Activated CD8-positive, alpha-beta memory T cell treated with anti-CD3 and anti-CD28 coated beads, Interleukin-2, amount 10 ng/mL, durations not matched to agents 7 days and 5 days (primary cell): ENCODE data around the gene PCDHGA3. TPM values are rescaled to one million over a fixed set of nuclear protein-coding genes. Genes with fewer than 3 reads are reported as not detected.
"Not testable (repeated sequence)": the region's sequence is repeated elsewhere in the genome, so short reads cannot be mapped to it uniquely, and the experiment has no call there.

ENCODE experiments used
- ATAC-seq: fragments of 150-1000 bp; cut with Tn5 transposase; one replicate; pipeline ENCODE4 v1.10.0; 2021; ENCODE audit warnings: moderate library complexity
- CTCF ChIA-PET: fragments of 350-600 bp; sonication (Branson Sonifier 250); formaldehyde crosslinking; loops from one replicate; lab custom pipeline; 2021; ENCODE audit warnings: antibody characterized with exemption; lab: Charles Lee
- DNase-seq: peaks from one replicate; pipeline ENCODE4 v3.0.0-alpha.2; 2020
- H3K27ac Mint-ChIP-seq: one replicate; pipeline ENCODE4 v1.8.0; 2021; ENCODE audit warnings: mild to moderate bottlenecking, mixed read lengths
- H3K27me3 Mint-ChIP-seq: one replicate; pipeline ENCODE4 v1.8.0; 2021; ENCODE audit warnings: mixed read lengths
- H3K36me3 Mint-ChIP-seq: one replicate; pipeline ENCODE4 v1.8.0; 2021; ENCODE audit warnings: mild to moderate bottlenecking, mixed read lengths
- H3K4me1 Mint-ChIP-seq: one replicate; pipeline ENCODE4 v1.8.0; 2021; ENCODE audit warnings: mixed read lengths
- H3K4me3 Mint-ChIP-seq: one replicate; pipeline ENCODE4 v1.8.0; 2021; ENCODE audit warnings: mild to moderate bottlenecking, moderate library complexity, mixed read lengths
- H3K9me3 Mint-ChIP-seq: one replicate; pipeline ENCODE4 v1.8.0; 2022; ENCODE audit warnings: low read depth, mixed read lengths
- total RNA-seq, 2 experiments: library from RNA; stranded (reverse); gene quantifications; one replicate each; pipeline ENCODE4 v1.2.3, GENCODE V29; 2021

The PCDHGA3 gene
- total RNA-seq, 2 experiments from 2014 or later = 0.15 TPM; not detected in 1

- H3K9me3 Mint-ChIP-seq = peaks cover 24% of the 10 kb centered on the region
These were observed 30.2 kb downstream of the PCDHGA3 start, which contains the start of gene PCDHGA6 for GRCh38 chr5:141373673-141374317. Gene PCDHGA6 (plus strand): TSS chr5:141373891. CDS start chr5:141374084, 193 bp downstream.

GRCh38 chr5:141374627-141375026, 31.0 kb downstream of the PCDHGA3 start:
- H3K36me3 Mint-ChIP-seq = no peaks in the 10 kb centered on the region
- H3K4me1 Mint-ChIP-seq = peaks cover 2% of the 10 kb centered on the region
- H3K4me3 Mint-ChIP-seq = no peak overlapping the region
- DNase-seq (no peak), ATAC-seq (no peak)
- peaks cover 25% of the 10 kb centered on the region for H3K9me3 Mint-ChIP-seq
- CTCF ChIA-PET = interaction anchor here (1.7 kb wide), 1 partner anchor 55 kb away, joined by 4 read pairs; the partner anchor contains the start of gene PCDHGA12
- peaks cover 54% of the 10 kb centered on the region for H3K27me3 Mint-ChIP-seq
- no peak overlapping the region for H3K27ac Mint-ChIP-seq

More at GRCh38 chr5:141373673-141374317, 30.2 kb downstream of the PCDHGA3 start, which contains the start of gene PCDHGA6:
- no peak within 1 kb of the TSS for H3K27ac Mint-ChIP-seq
- CTCF ChIA-PET = interaction anchor here (1.7 kb wide), 1 partner anchor 56 kb away, joined by 4 read pairs; the partner anchor contains the start of gene PCDHGA12
- no peak for ATAC-seq
- peaks cover 2% of the 10 kb centered on the region for H3K4me1 Mint-ChIP-seq
- H3K36me3 Mint-ChIP-seq = no peaks in the 10 kb centered on the region
- no peak within 1 kb of the TSS for H3K4me3 Mint-ChIP-seq
- DNase-seq = no peak
- peaks cover 53% of the 10 kb centered on the region for H3K27me3 Mint-ChIP-seq

GRCh38 chr5:141375444-141376155, 32.0 kb downstream of the PCDHGA3 start:
- peaks cover 49% of the 10 kb centered on the region for H3K27me3 Mint-ChIP-seq
- H3K9me3 Mint-ChIP-seq = peaks cover 25% of the 10 kb centered on the region
- H3K4me3 Mint-ChIP-seq, CTCF ChIA-PET, H3K4me1 Mint-ChIP-seq, H3K27ac Mint-ChIP-seq, ATAC-seq, H3K36me3 Mint-ChIP-seq, DNase-seq: not testable (repeated sequence)

- Mint-ChIP-seq H3K27ac (peak within 1 kb of the TSS; percentile 28), H3K4me1 (no peaks in the 10 kb centered on the region), H3K36me3 (peaks cover 2% of the 10 kb centered on the region), H3K9me3 (peaks cover 7% of the 10 kb centered on the region), H3K4me3 (no peak within 1 kb of the TSS), H3K27me3 (peaks cover 57% of the 10 kb centered on the region)
- CTCF ChIA-PET = interaction anchor here (0.9 kb wide), 1 partner anchor 13 kb away, joined by 3 read pairs; no protein-coding TSS in a partner anchor
- no peak for DNase-seq
- no peak for ATAC-seq
These were observed 39.1 kb downstream of the PCDHGA3 start, which contains the start of gene PCDHGA7 for GRCh38 chr5:141382469-141383294. Gene PCDHGA7 (plus strand): TSS chr5:141382742. CDS start chr5:141382900, 158 bp downstream.

- Mint-ChIP-seq H3K27me3 (peaks cover 59% of the 10 kb centered on the region), H3K36me3 (peaks cover 2% of the 10 kb centered on the region), H3K4me1 (no peaks in the 10 kb centered on the region), H3K4me3 (no peak overlapping the region), H3K9me3 (peaks cover 7% of the 10 kb centered on the region), H3K27ac (peak overlapping the region; percentile 28)
- ATAC-seq = no peak
- CTCF ChIA-PET = interaction anchor here (0.9 kb wide), 1 partner anchor 12 kb away, joined by 3 read pairs; no protein-coding TSS in a partner anchor
- no peak for DNase-seq
These were observed 39.7 kb downstream of the PCDHGA3 start for GRCh38 chr5:141383345-141383744.

GRCh38 chr5:141384471-141385267, 41.0 kb downstream of the PCDHGA3 start:
- Mint-ChIP-seq H3K4me1 (no peaks in the 10 kb centered on the region), H3K27me3 (peaks cover 58% of the 10 kb centered on the region), H3K4me3 (no peak overlapping the region), H3K36me3 (peaks cover 5% of the 10 kb centered on the region), H3K27ac (no peak overlapping the region), H3K9me3 (peaks cover 9% of the 10 kb centered on the region)
- CTCF ChIA-PET = no interaction called here
- DNase-seq (no peak), ATAC-seq (no peak)

- H3K27ac Mint-ChIP-seq, H3K4me1 Mint-ChIP-seq, H3K4me3 Mint-ChIP-seq, DNase-seq, H3K36me3 Mint-ChIP-seq, ATAC-seq: not testable (repeated sequence)
- Mint-ChIP-seq H3K27me3 (peaks cover 56% of the 10 kb centered on the region), H3K9me3 (peaks cover 18% of the 10 kb centered on the region)
- CTCF ChIA-PET = interaction anchor here (1.5 kb wide), 1 partner anchor 42 kb away, joined by 3 read pairs; the partner anchor contains the start of gene PCDHGA12
These were observed 44.1 kb downstream of the PCDHGA3 start, which contains the start of gene PCDHGB4 for GRCh38 chr5:141387557-141388311. Gene PCDHGB4 (plus strand): TSS chr5:141387698. CDS start chr5:141387885, 187 bp downstream.

GRCh38 chr5:141388661-141389060, 45.0 kb downstream of the PCDHGA3 start:
- peaks cover 48% of the 10 kb centered on the region for H3K27me3 Mint-ChIP-seq
- ATAC-seq (no peak), DNase-seq (no peak)
- H3K4me3 Mint-ChIP-seq = no peak overlapping the region
- CTCF ChIA-PET = interaction anchor here (1.5 kb wide), 1 partner anchor 41 kb away, joined by 3 read pairs; the partner anchor contains the start of gene PCDHGA12
- H3K4me1 Mint-ChIP-seq = no peaks in the 10 kb centered on the region
- H3K9me3 Mint-ChIP-seq = peaks cover 18% of the 10 kb centered on the region
- H3K27ac Mint-ChIP-seq = no peak overlapping the region
- H3K36me3 Mint-ChIP-seq = peaks cover 4% of the 10 kb centered on the region

- no peak for DNase-seq
- peaks cover 18% of the 10 kb centered on the region for H3K9me3 Mint-ChIP-seq
These were observed 45.8 kb downstream of the PCDHGA3 start for GRCh38 chr5:141389153-141390042.

GRCh38 chr5:141392429-141393198, 49.0 kb downstream of the PCDHGA3 start, which contains the start of gene PCDHGA8:
Gene PCDHGA8 (plus strand): TSS chr5:141392633. CDS start chr5:141392814, 181 bp downstream.
- no peaks in the 10 kb centered on the region for H3K4me1 Mint-ChIP-seq
- no peak for DNase-seq
- H3K27me3 Mint-ChIP-seq = peaks cover 40% of the 10 kb centered on the region
- no peak within 1 kb of the TSS for H3K4me3 Mint-ChIP-seq
- H3K36me3 Mint-ChIP-seq = peaks cover 7% of the 10 kb centered on the region
- CTCF ChIA-PET = interaction anchor here (1.0 to 1.3 kb wide), 2 partner anchors 28 to 120 kb away, joined by 3 read pairs; partner anchors contain the start of gene PCDHGA11
- ATAC-seq = no peak
- peaks cover 15% of the 10 kb centered on the region for H3K9me3 Mint-ChIP-seq
- H3K27ac Mint-ChIP-seq = no peak within 1 kb of the TSS

More at GRCh38 chr5:141389153-141390042, 45.8 kb downstream of the PCDHGA3 start:
- peaks cover 50% of the 10 kb centered on the region for H3K27me3 Mint-ChIP-seq
- no peak overlapping the region for H3K4me3 Mint-ChIP-seq
- CTCF ChIA-PET = no interaction called here
- peaks cover 4% of the 10 kb centered on the region for H3K36me3 Mint-ChIP-seq
- no peak for ATAC-seq
- H3K27ac Mint-ChIP-seq = no peak overlapping the region
- H3K4me1 Mint-ChIP-seq = no peaks in the 10 kb centered on the region
